Left lung (tissue), 14 donors: ENCODE results near the gene LRRC75A. TPM values are rescaled to one million over a fixed set of nuclear protein-coding genes. Genes with fewer than 3 reads are reported as not detected.
A peak's percentile ranks its signal among the peaks of the same experiment; 100 is the strongest.

Experiments used
- ATAC-seq: fragments of 200-7000 bp; cut with Tn5 transposase; one replicate; pipeline ENCODE4 v1.9.1; 2020; ENCODE audit warnings: moderate library complexity
- DNase-seq, 4 donors: peaks; one replicate each; pipeline ENCODE4 v3.0.0-alpha.2; 2013 to 2020
- H3K27ac ChIP-seq, 2 donors: fragments of 200-600 bp; sonication (generic) in 1 of 2; one replicate each; pipeline versions ENCODE4 v1.5.0 to v1.8.0; 2020 to 2021
- H3K27me3 ChIP-seq, 2 donors: fragments of 200-600 bp; sonication (generic) in 1 of 2; one replicate each; pipeline versions ENCODE4 v1.5.0 to v1.8.0; 2020 to 2021
- H3K36me3 ChIP-seq, 2 donors: fragments of 200-600 bp; sonication (generic) in 1 of 2; one replicate each; pipeline versions ENCODE4 v1.5.0 to v1.8.0; 2020 to 2021
- H3K4me1 ChIP-seq, 2 donors: fragments of 200-600 bp; one replicate each; pipeline ENCODE4 v1.8.0; 2021
- H3K4me3 ChIP-seq, 2 donors: fragments of 200-600 bp; sonication (generic) in 1 of 2; one replicate each; pipeline versions ENCODE4 v1.5.0 to v1.8.0; 2020 to 2021; ENCODE audit warnings: mild to moderate bottlenecking in 1 of 2
- H3K9me3 ChIP-seq, 2 donors: fragments of 200-600 bp; sonication (generic) in 1 of 2; one replicate each; pipeline versions ENCODE4 v1.5.0 to v1.8.0; 2020 to 2021
- CTCF ChIP-seq, 2 donors: fragments of 200-600 bp; sonication (generic) in 1 of 2; IDR thresholded peaks; one replicate each; pipeline versions ENCODE4 v1.5.0 to v1.8.0; 2021; ENCODE audit warnings: antibody characterized with exemption in 2 of 2
- intact Hi-C, 2 donors: fragments of 100-400 bp; cut with DNase I; formaldehyde crosslinking; loops; one replicate each; pipeline versions ENCODE4 v1.11.2 to v1.14.2; 2022
- long read RNA-seq, 12 donors: library from polyadenylated mRNA in 2 of 12; unstranded in 2 of 12; transcript quantifications; one replicate each; pipeline ENCODE4 v2.0.0 and lab custom pipeline, GENCODE V29; 2019 to 2026
- polyA plus RNA-seq, 6 donors: library from polyadenylated mRNA; unstranded; fragments of 120-200 nt; gene quantifications; one replicate each; pipeline ENCODE4 v1.2.1, GENCODE V29; 2013; ENCODE audit not compliant: insufficient read length in 6 of 6
- total RNA-seq, 2 donors: library from RNA; stranded (reverse); fragmentation: NEBNext Ultra II Directional; extraction: Animal tissue kit (Norgen Biotek cat#: 25700); gene quantifications; one replicate each; pipeline ENCODE4 v1.2.1, GENCODE V29; 2021
- donor health status: DM: no; HTN: yes; CAD: no.
- donor health status: DM: no; HTN: no; CAD: no.

Gene LRRC75A
- total RNA-seq: 1 to 10 TPM; 2.9 to 3.8 TPM
- polyA plus RNA-seq: 1 to 10 TPM; 4.6 to 7.1 (median 6.4) TPM
- long read RNA-seq, donor 1, partial matches to known transcripts: 46 of 50 reads
- long read RNA-seq, donor 1, other reads (novel, unspliced or antisense): 0 of 50 reads
- long read RNA-seq, donor 2, partial matches to known transcripts: 0 of 2 reads
- long read RNA-seq, donor 2, other reads (novel, unspliced or antisense): 0 of 2 reads
- long read RNA-seq, donor 3, partial matches to known transcripts: 0 of 2 reads
- long read RNA-seq, donor 3, other reads (novel, unspliced or antisense): 0 of 2 reads
- long read RNA-seq, donor 4, partial matches to known transcripts: 0 of 26 reads
- long read RNA-seq, donor 4, other reads (novel, unspliced or antisense): 26 of 26 reads
- long read RNA-seq, donor 5, partial matches to known transcripts: 0 of 1 reads
- long read RNA-seq, donor 5, other reads (novel, unspliced or antisense): 0 of 1 reads
- long read RNA-seq, donor 6, partial matches to known transcripts: 0 of 1 reads
- long read RNA-seq, donor 6, other reads (novel, unspliced or antisense): 0 of 1 reads
- long read RNA-seq, donor 7: 0 reads
- long read RNA-seq, donor 8, partial matches to known transcripts: 0 of 1 reads
- long read RNA-seq, donor 8, other reads (novel, unspliced or antisense): 0 of 1 reads
- long read RNA-seq, donor 9: 0 reads
- long read RNA-seq, donor 10, partial matches to known transcripts: 0 of 2 reads
- long read RNA-seq, donor 10, other reads (novel, unspliced or antisense): 2 of 2 reads
- long read RNA-seq, donor 11: 0 reads
- long read RNA-seq, donor 12, partial matches to known transcripts: 0 of 3 reads
- long read RNA-seq, donor 12, other reads (novel, unspliced or antisense): 0 of 3 reads

GRCh38 chr17:16491703-16492612 lies at the start of gene LRRC75A:
Gene LRRC75A, minus strand, starts transcription at chr17:16492193. Its CDS starts 203 bp downstream, at chr17:16491990.
- intact Hi-C loops: no loop called here
- TF ChIP-seq CTCF (IDR thresholded peaks at IDR 0.05): no peak
- Histone ChIP-seq H3K27ac (no peak within 1 kb of the TSS), H3K27me3 (peaks cover 0 to 35% of the 10 kb centered on the region in 2 donors), H3K9me3 (no peaks in the 10 kb centered on the region), H3K4me3 (peak within 1 kb of the TSS; percentile 36 to 52), H3K36me3 (no peaks in the 10 kb centered on the region), H3K4me1 (peaks cover 7 to 10% of the 10 kb centered on the region in 2 donors)
- DNase-seq (peak; percentile 50 to 88 (median 63)), ATAC-seq (peak; percentile 91)

GRCh38 chr17:16537130-16537458 lies 45.1 kb upstream of the LRRC75A start:
- Histone ChIP-seq H3K4me1 (no peaks in the 10 kb centered on the region), H3K9me3 (no peaks in the 10 kb centered on the region), H3K4me3 (peak overlapping the region in 1 of 2 donors; percentile 71), H3K27me3 (peaks cover 0 to 10% of the 10 kb centered on the region in 2 donors), H3K27ac (peak overlapping the region in 1 of 2 donors; percentile 98), H3K36me3 (no peaks in the 10 kb centered on the region)
- TF ChIP-seq CTCF (IDR thresholded peaks at IDR 0.05): no peak
- DNase-seq (no peak), ATAC-seq (no peak)
- intact Hi-C loops: no loop called here

- no peak for TF ChIP-seq CTCF (IDR thresholded peaks at IDR 0.05)
- H3K9me3 ChIP-seq: no peaks in the 10 kb centered on the region
- no peaks in the 10 kb centered on the region for H3K36me3 ChIP-seq
- ATAC-seq (no peak), DNase-seq (no peak)
- intact Hi-C loops: no loop called here
- no peaks in the 10 kb centered on the region for H3K4me1 ChIP-seq
- no peak overlapping the region for H3K4me3 ChIP-seq
- H3K27me3 ChIP-seq: peaks cover 4 to 22% of the 10 kb centered on the region in 2 donors
- H3K27ac ChIP-seq: no peak overlapping the region
Observed at GRCh38 chr17:16534236-16534635, 42.2 kb upstream of the LRRC75A start.

- Histone ChIP-seq H3K27ac (no peak overlapping the region), H3K27me3 (peaks cover 4 to 22% of the 10 kb centered on the region in 2 donors), H3K36me3 (no peaks in the 10 kb centered on the region), H3K9me3 (no peaks in the 10 kb centered on the region), H3K4me1 (no peaks in the 10 kb centered on the region), H3K4me3 (no peak overlapping the region)
- intact Hi-C loops: loop anchor here in 1 of 2 donors (10.0 kb wide), 1 partner anchor 75 kb away; no protein-coding TSS in a partner anchor
- no peak for ATAC-seq
- TF ChIP-seq CTCF (IDR thresholded peaks at IDR 0.05): no peak
- DNase-seq: no peak
Observed at GRCh38 chr17:16529906-16530305, 37.9 kb upstream of the LRRC75A start.
